Measurements from ENCODE around the gene PARD6G.
"Not testable (repeated sequence)": the region's sequence is repeated elsewhere in the genome, so short reads cannot be mapped to it uniquely, and the experiment has no call there.

DNA sequence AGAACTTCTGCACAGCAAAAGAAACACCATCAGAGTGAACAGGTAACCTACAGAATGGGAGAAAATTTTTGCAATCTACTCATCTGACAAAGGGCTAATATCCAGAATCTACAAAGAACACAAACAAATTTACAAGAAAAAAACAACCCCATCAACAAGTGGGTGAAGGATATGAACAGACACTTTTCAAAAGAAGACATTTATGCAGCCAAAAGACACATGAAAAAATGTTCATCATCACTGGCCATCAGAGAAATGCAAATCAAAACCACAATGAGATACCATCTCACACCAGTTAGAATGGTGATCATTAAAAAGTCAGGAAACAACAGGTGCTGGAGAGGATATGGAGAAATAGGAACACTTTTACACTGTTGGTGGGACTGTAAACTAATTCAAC, 9.8 kb downstream of the PARD6G start:
- TF ChIP-seq, protein P1, sequence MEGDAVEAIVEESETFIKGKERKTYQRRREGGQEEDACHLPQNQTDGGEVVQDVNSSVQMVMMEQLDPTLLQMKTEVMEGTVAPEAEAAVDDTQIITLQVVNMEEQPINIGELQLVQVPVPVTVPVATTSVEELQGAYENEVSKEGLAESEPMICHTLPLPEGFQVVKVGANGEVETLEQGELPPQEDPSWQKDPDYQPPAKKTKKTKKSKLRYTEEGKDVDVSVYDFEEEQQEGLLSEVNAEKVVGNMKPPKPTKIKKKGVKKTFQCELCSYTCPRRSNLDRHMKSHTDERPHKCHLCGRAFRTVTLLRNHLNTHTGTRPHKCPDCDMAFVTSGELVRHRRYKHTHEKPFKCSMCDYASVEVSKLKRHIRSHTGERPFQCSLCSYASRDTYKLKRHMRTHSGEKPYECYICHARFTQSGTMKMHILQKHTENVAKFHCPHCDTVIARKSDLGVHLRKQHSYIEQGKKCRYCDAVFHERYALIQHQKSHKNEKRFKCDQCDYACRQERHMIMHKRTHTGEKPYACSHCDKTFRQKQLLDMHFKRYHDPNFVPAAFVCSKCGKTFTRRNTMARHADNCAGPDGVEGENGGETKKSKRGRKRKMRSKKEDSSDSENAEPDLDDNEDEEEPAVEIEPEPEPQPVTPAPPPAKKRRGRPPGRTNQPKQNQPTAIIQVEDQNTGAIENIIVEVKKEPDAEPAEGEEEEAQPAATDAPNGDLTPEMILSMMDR (conservative IDR thresholded peaks at IDR 0.05; ENCODE audit: low read depth in 2 of 2) = not testable (repeated sequence)
- not testable (repeated sequence) for TF ChIP-seq EZH2 (IDR thresholded peaks at IDR 0.05; ENCODE audit: low read depth, unreplicated experiment)
